Peyer's patch (tissue), 4 donors: ENCODE results near the gene PLB1. TPM values are rescaled to one million over a fixed set of nuclear protein-coding genes. Genes with fewer than 3 reads are reported as not detected.

Experiments
- DNase-seq, 3 donors: peaks; one replicate each; pipeline ENCODE4 v3.0.0-alpha.2; 2017 to 2019
- H3K27ac ChIP-seq, 4 donors: fragments of 200-600 bp; sonication (generic); one replicate each; pipeline ENCODE4 v1.5.1; 2016 to 2019
- H3K27me3 ChIP-seq, 2 donors: fragments of 200-600 bp; sonication (generic); one replicate each; pipeline ENCODE4 v1.5.1; 2019
- H3K36me3 ChIP-seq, 3 donors: fragments of 200-600 bp; sonication (generic); one replicate each; pipeline ENCODE4 v1.5.1; 2016 to 2019
- H3K4me1 ChIP-seq, 4 donors: fragments of 200-600 bp; sonication (generic); one replicate each; pipeline ENCODE4 v1.5.1; 2016 to 2019
- H3K4me3 ChIP-seq, 4 donors: fragments of 200-600 bp; sonication (generic); 1 replicate in 3 of 4; 2 replicates in 1 of 4; pipeline ENCODE4 v1.5.1; 2016 to 2019; ENCODE audit warnings: mild to moderate bottlenecking in 1 of 4
- H3K9me3 ChIP-seq, 4 donors: fragments of 200-600 bp; sonication (generic); one replicate each; pipeline ENCODE4 v1.5.1; 2016 to 2019; ENCODE audit warnings: mild to moderate bottlenecking in 1 of 4
- POLR2A ChIP-seq, 2 donors: fragments of 450-650 bp; IDR thresholded peaks; one replicate each; pipeline ENCODE4 v1.5.1; 2017; ENCODE audit warnings: antibody characterized with exemption in 2 of 2, mild to moderate bottlenecking in 2 of 2, moderate library complexity in 2 of 2
- total RNA-seq, 4 donors: library from RNA; depleted of rRNA; stranded (reverse); fragments of >200 nt; gene quantifications; one replicate each; pipeline ENCODE4 v1.1.0, GENCODE V29; 2016
- TF ChIP-seq, protein P1 (sequence below), 6 experiments: fragments of 450-650 bp in 4 of 6; fragments of 200-600 bp in 2 of 6; sonication (generic) in 1 of 6; IDR thresholded peaks; one replicate each; pipeline ENCODE4 v1.5.1; 2017 to 2019; ENCODE audit warnings: antibody characterized with exemption in 6 of 6, mild to moderate bottlenecking in 3 of 6, moderate library complexity in 1 of 6

PLB1 gene
- total RNA-seq, 4 donors from 2014 or later: 9.1 to 345 (median 146) TPM

DNA sequence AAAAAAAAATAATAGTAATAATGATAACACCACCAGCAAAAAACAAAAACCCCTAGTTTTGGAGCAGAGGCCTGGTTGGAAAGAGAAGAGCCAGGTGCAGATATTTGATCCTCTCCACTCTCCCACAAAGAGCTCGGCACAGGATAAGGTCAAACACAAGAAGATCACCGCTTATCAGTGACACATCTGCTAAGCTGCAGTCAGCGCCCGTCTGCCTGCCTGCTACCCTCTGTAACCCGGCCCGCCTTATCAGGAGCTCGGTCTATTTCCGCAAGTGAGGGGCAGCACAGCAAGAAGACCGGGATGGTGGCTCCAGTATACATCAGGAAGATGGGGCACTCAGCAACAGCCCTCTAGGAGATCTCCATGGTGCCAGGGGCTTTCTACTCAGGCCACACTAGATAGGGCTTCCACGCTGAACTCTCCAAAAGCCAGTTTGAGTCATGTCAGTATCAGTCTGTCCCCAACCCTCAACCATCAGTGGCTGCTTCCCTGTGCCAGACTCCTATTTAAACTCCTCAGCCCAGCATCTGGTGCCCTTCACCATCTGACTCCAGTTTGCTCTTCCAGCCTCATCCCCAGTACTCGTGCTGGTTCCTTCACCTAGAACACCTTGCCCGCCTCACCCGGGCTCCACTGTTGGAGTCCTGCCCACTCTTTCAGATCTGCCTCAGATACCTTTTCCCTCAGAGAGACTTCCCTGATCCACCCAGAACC is 188.4 kb downstream of the PLB1 start:
- Histone ChIP-seq H3K27ac (no peak overlapping the region), H3K27me3 (no peaks in the 10 kb centered on the region), H3K36me3 (no peaks in the 10 kb centered on the region), H3K4me1 (peaks cover 0 to 21% (median 5%) of the 10 kb centered on the region in 4 donors), H3K4me3 (no peak overlapping the region), H3K9me3 (no peaks in the 10 kb centered on the region)
- DNase-seq: no peak
- no peak for TF ChIP-seq POLR2A (IDR thresholded peaks at IDR 0.05)
- TF ChIP-seq, protein P1, sequence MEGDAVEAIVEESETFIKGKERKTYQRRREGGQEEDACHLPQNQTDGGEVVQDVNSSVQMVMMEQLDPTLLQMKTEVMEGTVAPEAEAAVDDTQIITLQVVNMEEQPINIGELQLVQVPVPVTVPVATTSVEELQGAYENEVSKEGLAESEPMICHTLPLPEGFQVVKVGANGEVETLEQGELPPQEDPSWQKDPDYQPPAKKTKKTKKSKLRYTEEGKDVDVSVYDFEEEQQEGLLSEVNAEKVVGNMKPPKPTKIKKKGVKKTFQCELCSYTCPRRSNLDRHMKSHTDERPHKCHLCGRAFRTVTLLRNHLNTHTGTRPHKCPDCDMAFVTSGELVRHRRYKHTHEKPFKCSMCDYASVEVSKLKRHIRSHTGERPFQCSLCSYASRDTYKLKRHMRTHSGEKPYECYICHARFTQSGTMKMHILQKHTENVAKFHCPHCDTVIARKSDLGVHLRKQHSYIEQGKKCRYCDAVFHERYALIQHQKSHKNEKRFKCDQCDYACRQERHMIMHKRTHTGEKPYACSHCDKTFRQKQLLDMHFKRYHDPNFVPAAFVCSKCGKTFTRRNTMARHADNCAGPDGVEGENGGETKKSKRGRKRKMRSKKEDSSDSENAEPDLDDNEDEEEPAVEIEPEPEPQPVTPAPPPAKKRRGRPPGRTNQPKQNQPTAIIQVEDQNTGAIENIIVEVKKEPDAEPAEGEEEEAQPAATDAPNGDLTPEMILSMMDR (IDR thresholded peaks at IDR 0.05): no peak

DNA sequence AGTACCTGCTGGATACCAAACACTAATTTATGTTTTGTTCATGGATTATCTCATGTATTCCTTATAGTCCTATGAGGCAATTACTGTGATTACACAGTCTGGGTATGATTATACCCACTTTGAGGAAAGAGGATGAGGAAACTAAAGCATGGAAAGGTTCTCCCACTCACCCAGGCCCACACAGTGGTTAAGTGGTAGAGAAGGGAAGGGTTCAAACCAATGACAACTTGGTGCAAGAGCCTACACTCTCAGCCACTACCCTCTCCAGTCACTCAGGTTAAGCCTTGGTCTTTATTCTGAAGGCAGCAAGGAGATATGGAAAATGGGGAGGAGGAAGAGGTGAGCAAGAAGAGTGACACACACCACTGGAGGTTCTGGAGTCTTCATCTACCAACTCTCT is 191.3 kb downstream of the PLB1 start:
- no peak overlapping the region for H3K27ac ChIP-seq
- H3K4me1 ChIP-seq: peaks cover 0 to 10% (median 0%) of the 10 kb centered on the region in 4 donors
- H3K36me3 ChIP-seq: no peaks in the 10 kb centered on the region
- no peak for DNase-seq
- H3K4me3 ChIP-seq: no peak overlapping the region
- H3K9me3 ChIP-seq: no peaks in the 10 kb centered on the region
- no peaks in the 10 kb centered on the region for H3K27me3 ChIP-seq
- TF ChIP-seq, protein P1 (IDR thresholded peaks at IDR 0.05): no peak
- TF ChIP-seq POLR2A (IDR thresholded peaks at IDR 0.05): no peak

DNA sequence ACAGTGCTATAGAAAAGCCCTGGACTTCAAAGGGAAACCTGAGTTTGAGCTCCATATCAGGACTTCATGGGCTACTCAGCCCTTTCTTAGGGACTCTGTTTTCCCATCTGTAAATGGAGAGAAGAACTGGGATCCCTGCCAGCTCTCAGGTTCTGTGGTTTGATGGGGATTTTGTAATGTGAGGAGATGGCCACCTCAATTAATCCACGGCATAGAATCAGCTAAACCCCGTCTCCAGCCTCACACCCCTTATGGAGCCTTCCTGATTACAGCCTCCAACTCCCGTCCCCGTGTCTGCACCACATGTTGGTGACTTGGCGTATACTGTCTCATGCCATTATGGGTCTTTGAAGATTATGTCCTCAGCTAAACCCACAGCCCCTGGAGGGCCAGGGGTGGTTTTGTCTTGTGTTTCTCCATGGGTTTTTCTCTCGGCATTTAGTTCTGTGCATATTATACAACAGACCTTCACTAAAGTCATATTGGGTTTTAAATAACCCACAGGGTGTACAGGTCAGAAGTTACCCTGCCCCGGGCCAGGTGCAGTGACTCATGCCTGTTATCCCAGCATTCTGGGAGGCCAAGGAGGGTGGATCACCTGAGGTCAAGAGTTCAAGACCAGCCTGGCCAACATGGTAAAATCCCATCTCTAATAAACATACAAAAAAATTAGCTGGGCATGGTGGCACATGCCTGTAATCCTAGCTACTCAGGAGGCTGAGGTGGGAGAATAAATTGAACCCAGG is 192.0 kb downstream of the PLB1 start:
- Histone ChIP-seq H3K9me3 (no peaks in the 10 kb centered on the region), H3K27ac (no peak overlapping the region), H3K27me3 (no peaks in the 10 kb centered on the region), H3K4me1 (peaks cover 0 to 10% (median 0%) of the 10 kb centered on the region in 4 donors), H3K36me3 (no peaks in the 10 kb centered on the region), H3K4me3 (no peak overlapping the region)
- TF ChIP-seq, protein P1 (IDR thresholded peaks at IDR 0.05): no peak
- TF ChIP-seq POLR2A (IDR thresholded peaks at IDR 0.05): no peak
- DNase-seq: no peak

DNA sequence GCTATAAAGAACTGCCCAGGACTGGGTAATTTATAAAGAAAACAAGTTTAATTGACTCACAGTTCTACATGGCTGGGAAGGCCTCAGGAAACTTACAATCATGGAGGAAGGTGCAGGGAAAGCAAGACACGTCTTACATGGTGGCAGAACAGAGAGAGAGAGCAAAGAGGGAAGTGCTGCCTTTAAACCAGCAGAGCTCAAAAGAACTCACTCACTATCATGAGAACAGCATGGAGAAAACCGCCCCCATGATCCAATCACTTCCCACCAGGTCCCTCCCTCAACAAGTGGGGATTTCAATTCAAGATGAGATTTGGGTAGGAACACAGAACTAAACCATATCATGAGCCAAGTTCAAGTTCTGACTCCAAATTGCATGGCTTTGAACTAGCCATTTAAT is 193.0 kb downstream of the PLB1 start:
- H3K9me3 ChIP-seq: no peaks in the 10 kb centered on the region
- DNase-seq: no peak
- no peaks in the 10 kb centered on the region for H3K27me3 ChIP-seq
- no peak overlapping the region for H3K4me3 ChIP-seq
- no peaks in the 10 kb centered on the region for H3K36me3 ChIP-seq
- TF ChIP-seq, protein P1 (IDR thresholded peaks at IDR 0.05): no peak
- no peak for TF ChIP-seq POLR2A (IDR thresholded peaks at IDR 0.05)
- no peak overlapping the region for H3K27ac ChIP-seq
- peaks cover 0 to under 1% (median 0%) of the 10 kb centered on the region in 4 donors for H3K4me1 ChIP-seq

DNA sequence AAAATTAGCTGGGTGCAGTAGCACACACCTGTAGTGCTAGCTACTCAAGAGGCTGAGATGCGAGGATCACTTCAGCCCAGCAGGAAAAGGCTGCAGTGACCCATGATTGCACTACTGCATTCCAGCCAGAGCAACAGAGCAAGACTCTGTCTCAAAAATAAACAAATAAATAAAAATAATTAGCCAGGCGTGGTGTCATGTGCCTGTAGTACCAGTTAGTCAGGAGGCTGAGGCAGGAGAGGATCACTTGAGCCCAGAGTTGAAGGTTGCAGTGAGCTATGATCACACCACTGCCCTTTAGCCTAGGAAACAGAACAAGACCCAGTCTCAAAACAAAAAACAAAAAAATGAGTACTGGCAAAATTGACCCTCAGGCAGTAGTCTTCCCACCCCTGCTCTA is 193.9 kb downstream of the PLB1 start:
- Histone ChIP-seq H3K36me3 (no peaks in the 10 kb centered on the region), H3K4me1 (no peaks in the 10 kb centered on the region)
- TF ChIP-seq POLR2A (IDR thresholded peaks at IDR 0.05): no peak
- TF ChIP-seq, protein P1 (IDR thresholded peaks at IDR 0.05): no peak

More for the DNA sequence above, 193.9 kb downstream of the PLB1 start:
- H3K27ac ChIP-seq: no peak overlapping the region
- no peaks in the 10 kb centered on the region for H3K27me3 ChIP-seq
- H3K4me3 ChIP-seq: no peak overlapping the region
- DNase-seq: no peak
- H3K9me3 ChIP-seq: no peaks in the 10 kb centered on the region
